ENCODE results near the gene CCDC85C. TPM values are rescaled to one million over a fixed set of nuclear protein-coding genes. Genes with fewer than 3 reads are reported as not detected.

CCDC85C gene
- total and polyA plus RNA-seq, 2 experiments from 2014 or later: 4.5 to 24.9 TPM

DNA sequence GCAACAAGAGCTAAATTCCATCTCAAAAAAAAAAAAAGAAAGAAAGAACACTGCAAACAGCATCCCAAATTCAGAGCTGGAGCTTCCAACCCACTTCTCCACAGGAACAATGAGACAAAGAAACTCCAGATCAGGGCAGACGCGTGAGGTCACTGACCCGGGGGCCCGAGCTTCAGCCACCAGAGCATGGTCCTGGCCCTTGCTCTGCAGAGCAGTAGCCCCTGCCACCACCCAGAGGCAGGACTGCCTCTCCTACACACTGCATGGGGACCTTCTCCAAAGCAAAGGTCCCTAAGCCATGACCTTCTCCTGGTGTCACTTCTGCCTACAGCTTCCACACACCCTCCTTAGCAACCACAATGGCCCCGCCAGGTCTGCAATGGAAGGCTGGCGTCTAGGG is 69.7 kb downstream of the CCDC85C start:
- Histone ChIP-seq H3K4me2 (no peak overlapping the region), H4K20me1 (replicated peaks; ENCODE audit: insufficient read depth) (no peaks in the 10 kb centered on the region), H3F3A (replicated peaks; ENCODE audit: low read depth) (0 out of 2 replicates have a peak, but pooled peaks cover 3% of the 10 kb centered on the region), H3K36me3 (ENCODE audit: insufficient read depth) (no peaks in the 10 kb centered on the region), H3K79me2 (replicated peaks; ENCODE audit: insufficient read depth) (peaks cover 31% of the 10 kb centered on the region), H3K4me3 (no peak overlapping the region), H3K9me2 (ENCODE audit: insufficient read depth) (no peaks in the 10 kb centered on the region), H3K27me3 (ENCODE audit: insufficient read depth) (no peaks in the 10 kb centered on the region), H2AFZ (no peak overlapping the region), H3K4me1 (ENCODE audit: insufficient read depth) (peaks cover 16% of the 10 kb centered on the region), H3K27ac (ENCODE audit: low read depth) (no peak overlapping the region)
- Mint-ChIP-seq H3K36me3 (ENCODE audit: low read depth) (no peaks in the 10 kb centered on the region), H3K27ac (0 out of 2 replicates have a peak overlapping the region, but pooled peaks have one; percentile 62), H3K4me3 (no peak overlapping the region), H3K9me3 (no peaks in the 10 kb centered on the region), H3K4me1 (peaks cover 39% of the 10 kb centered on the region), H3K27me3 (ENCODE audit: insufficient read depth, low read depth, poor library complexity) (peaks cover 22% of the 10 kb centered on the region)
- TF ChIP-seq EZH2phosphoT487 (IDR thresholded peaks at IDR 0.05; ENCODE audit: unreplicated experiment): no peak
- TF ChIP-seq EZH2 (IDR thresholded peaks at IDR 0.05; ENCODE audit: low read depth, unreplicated experiment): no peak
- TF ChIP-seq, protein P1, sequence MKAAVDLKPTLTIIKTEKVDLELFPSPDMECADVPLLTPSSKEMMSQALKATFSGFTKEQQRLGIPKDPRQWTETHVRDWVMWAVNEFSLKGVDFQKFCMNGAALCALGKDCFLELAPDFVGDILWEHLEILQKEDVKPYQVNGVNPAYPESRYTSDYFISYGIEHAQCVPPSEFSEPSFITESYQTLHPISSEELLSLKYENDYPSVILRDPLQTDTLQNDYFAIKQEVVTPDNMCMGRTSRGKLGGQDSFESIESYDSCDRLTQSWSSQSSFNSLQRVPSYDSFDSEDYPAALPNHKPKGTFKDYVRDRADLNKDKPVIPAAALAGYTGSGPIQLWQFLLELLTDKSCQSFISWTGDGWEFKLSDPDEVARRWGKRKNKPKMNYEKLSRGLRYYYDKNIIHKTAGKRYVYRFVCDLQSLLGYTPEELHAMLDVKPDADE (IDR thresholded peaks at IDR 0.05): no peak
- TF ChIP-seq, protein P2, sequence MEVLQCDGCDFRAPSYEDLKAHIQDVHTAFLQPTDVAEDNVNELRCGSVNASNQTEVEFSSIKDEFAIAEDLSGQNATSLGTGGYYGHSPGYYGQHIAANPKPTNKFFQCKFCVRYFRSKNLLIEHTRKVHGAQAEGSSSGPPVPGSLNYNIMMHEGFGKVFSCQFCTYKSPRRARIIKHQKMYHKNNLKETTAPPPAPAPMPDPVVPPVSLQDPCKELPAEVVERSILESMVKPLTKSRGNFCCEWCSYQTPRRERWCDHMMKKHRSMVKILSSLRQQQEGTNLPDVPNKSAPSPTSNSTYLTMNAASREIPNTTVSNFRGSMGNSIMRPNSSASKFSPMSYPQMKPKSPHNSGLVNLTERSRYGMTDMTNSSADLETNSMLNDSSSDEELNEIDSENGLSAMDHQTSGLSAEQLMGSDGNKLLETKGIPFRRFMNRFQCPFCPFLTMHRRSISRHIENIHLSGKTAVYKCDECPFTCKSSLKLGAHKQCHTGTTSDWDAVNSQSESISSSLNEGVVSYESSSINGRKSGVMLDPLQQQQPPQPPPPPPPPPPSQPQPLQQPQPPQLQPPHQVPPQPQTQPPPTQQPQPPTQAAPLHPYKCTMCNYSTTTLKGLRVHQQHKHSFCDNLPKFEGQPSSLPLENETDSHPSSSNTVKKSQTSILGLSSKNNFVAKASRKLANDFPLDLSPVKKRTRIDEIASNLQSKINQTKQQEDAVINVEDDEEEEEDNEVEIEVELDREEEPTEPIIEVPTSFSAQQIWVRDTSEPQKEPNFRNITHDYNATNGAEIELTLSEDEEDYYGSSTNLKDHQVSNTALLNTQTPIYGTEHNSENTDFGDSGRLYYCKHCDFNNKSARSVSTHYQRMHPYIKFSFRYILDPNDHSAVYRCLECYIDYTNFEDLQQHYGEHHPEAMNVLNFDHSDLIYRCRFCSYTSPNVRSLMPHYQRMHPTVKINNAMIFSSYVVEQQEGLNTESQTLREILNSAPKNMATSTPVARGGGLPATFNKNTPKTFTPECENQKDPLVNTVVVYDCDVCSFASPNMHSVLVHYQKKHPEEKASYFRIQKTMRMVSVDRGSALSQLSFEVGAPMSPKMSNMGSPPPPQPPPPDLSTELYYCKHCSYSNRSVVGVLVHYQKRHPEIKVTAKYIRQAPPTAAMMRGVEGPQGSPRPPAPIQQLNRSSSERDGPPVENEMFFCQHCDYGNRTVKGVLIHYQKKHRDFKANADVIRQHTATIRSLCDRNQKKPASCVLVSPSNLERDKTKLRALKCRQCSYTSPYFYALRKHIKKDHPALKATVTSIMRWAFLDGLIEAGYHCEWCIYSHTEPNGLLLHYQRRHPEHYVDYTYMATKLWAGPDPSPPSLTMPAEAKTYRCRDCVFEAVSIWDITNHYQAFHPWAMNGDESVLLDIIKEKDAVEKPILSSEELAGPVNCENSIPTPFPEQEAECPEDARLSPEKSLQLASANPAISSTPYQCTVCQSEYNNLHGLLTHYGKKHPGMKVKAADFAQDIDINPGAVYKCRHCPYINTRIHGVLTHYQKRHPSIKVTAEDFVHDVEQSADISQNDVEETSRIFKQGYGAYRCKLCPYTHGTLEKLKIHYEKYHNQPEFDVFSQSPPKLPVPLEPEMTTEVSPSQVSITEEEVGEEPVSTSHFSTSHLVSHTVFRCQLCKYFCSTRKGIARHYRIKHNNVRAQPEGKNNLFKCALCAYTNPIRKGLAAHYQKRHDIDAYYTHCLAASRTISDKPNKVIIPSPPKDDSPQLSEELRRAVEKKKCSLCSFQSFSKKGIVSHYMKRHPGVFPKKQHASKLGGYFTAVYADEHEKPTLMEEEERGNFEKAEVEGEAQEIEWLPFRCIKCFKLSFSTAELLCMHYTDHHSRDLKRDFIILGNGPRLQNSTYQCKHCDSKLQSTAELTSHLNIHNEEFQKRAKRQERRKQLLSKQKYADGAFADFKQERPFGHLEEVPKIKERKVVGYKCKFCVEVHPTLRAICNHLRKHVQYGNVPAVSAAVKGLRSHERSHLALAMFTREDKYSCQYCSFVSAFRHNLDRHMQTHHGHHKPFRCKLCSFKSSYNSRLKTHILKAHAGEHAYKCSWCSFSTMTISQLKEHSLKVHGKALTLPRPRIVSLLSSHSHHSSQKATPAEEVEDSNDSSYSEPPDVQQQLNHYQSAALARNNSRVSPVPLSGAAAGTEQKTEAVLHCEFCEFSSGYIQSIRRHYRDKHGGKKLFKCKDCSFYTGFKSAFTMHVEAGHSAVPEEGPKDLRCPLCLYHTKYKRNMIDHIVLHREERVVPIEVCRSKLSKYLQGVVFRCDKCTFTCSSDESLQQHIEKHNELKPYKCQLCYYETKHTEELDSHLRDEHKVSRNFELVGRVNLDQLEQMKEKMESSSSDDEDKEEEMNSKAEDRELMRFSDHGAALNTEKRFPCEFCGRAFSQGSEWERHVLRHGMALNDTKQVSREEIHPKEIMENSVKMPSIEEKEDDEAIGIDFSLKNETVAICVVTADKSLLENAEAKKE (CRISPR knock-in tag; IDR thresholded peaks at IDR 0.05): no peak
- no peak for TF ChIP-seq STAT1 (IDR thresholded peaks at IDR 0.05; ENCODE audit: unreplicated experiment)
- no peak for TF ChIP-seq ZNF331 (CRISPR knock-in tag; IDR thresholded peaks at IDR 0.05; ENCODE audit: low read depth)
- TF ChIP-seq JUNB (IDR thresholded peaks at IDR 0.05; ENCODE audit: unreplicated experiment): no peak
- no peak for TF ChIP-seq CTCF (conservative IDR thresholded peaks at IDR 0.05; ENCODE audit: low read depth in 2 of 2)
- no peak for TF ChIP-seq CREB1 (CRISPR knock-in tag; IDR thresholded peaks at IDR 0.05; ENCODE audit: low read depth)
- no peak for TF ChIP-seq ZNF114 (CRISPR knock-in tag; IDR thresholded peaks at IDR 0.05)
- no peak for TF ChIP-seq POLR2AphosphoS5 (IDR thresholded peaks at IDR 0.05; ENCODE audit: low read depth)
- DNase-seq (ENCODE audit: low spot score) (no peak), ATAC-seq (no peak)
